Measurements from ENCODE around the gene ADH4. TPM values are rescaled to one million over a fixed set of nuclear protein-coding genes. Genes with fewer than 3 reads are reported as not detected.

The ADH4 gene
- total RNA-seq, 1 donor from 2014 or later, result 3.7 TPM

DNA sequence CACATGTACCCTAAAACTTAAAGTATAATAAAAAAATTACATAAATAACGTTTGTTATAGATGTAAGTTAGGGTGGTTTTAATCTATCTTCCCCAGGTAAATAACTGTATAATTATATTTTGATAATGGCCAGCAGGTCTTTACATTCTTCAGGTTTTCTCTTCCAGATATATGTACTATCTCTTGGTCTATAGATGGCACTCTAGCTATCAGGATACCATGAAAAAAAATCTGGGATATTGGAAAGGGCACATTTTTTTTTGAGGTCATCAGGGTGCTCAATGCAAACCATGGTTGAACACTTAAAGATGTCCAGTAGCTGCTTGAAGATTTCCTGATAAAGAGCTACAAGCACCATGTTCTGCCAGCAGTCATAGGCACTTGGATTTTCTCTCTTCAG, 15.6 kb upstream of the ADH4 start:
- no peak for TF ChIP-seq CTCF (conservative IDR thresholded peaks at IDR 0.05)
- no peaks in the 10 kb centered on the region for H3K36me3 Mint-ChIP-seq
- H3K4me3 Mint-ChIP-seq, result no peak overlapping the region
- H3K9me3 Mint-ChIP-seq, result no peaks in the 10 kb centered on the region
- no peak overlapping the region for H3K27ac Mint-ChIP-seq
- no peak for DNase-seq (ENCODE audit: extremely low spot score, unreplicated experiment)
- no peaks in the 10 kb centered on the region for H3K4me1 Mint-ChIP-seq (ENCODE audit: unreplicated experiment)
- H3K27me3 Mint-ChIP-seq, result no peaks in the 10 kb centered on the region

GRCh38 chr4:99157478-99157935, 13.4 kb upstream of the ADH4 start:
- H3K27ac Mint-ChIP-seq, result peak overlapping the region; percentile 16
- H3K4me1 Mint-ChIP-seq (ENCODE audit: unreplicated experiment), result no peaks in the 10 kb centered on the region
- H3K9me3 Mint-ChIP-seq, result no peaks in the 10 kb centered on the region
- H3K36me3 Mint-ChIP-seq, result no peaks in the 10 kb centered on the region
- H3K4me3 Mint-ChIP-seq, result no peak overlapping the region
- DNase-seq (ENCODE audit: extremely low spot score, unreplicated experiment), result no peak
- H3K27me3 Mint-ChIP-seq, result no peaks in the 10 kb centered on the region
- no peak for TF ChIP-seq CTCF (conservative IDR thresholded peaks at IDR 0.05)

GRCh38 chr4:99156992-99157391, 12.9 kb upstream of the ADH4 start:
- no peak for TF ChIP-seq CTCF (conservative IDR thresholded peaks at IDR 0.05)
- H3K4me3 Mint-ChIP-seq, result no peak overlapping the region
- H3K4me1 Mint-ChIP-seq (ENCODE audit: unreplicated experiment), result no peaks in the 10 kb centered on the region
- DNase-seq (ENCODE audit: extremely low spot score, unreplicated experiment), result no peak
- no peaks in the 10 kb centered on the region for H3K36me3 Mint-ChIP-seq
- no peaks in the 10 kb centered on the region for H3K27me3 Mint-ChIP-seq
- peak overlapping the region; percentile 16 for H3K27ac Mint-ChIP-seq
- no peaks in the 10 kb centered on the region for H3K9me3 Mint-ChIP-seq

DNA sequence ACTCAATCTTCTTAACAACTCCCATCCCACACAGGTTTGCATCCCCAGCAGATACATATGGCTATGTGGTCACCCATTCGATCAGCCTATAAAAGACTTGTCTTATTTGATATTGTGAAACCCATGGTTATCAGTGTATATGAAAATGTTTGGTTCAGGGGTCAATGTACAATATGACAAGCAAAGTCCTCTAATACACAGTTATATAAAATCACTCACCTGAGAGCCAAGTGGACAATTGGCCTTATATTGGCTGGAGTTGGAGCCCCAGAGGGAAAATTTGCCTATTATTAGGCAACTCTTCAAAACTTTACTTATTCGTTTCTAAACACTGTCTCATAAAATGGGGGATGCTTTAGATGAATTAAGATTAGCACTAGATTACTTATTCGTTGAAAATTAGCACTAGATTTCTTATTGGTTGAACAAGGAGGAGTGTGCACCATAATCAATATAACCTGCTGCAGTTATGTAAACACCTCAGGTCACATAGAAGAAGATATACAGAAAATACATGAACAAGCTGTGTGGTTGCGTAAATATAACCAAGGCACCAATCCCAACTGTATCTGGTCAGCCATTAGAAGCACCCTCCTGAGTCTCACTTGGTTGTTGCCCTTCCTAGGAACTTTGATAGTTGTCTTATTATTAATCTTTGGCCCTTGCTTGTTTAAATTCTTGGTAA, 10.7 kb upstream of the ADH4 start:
- Mint-ChIP-seq H3K27me3 (no peaks in the 10 kb centered on the region), H3K27ac (no peak overlapping the region), H3K9me3 (peaks cover 5% of the 10 kb centered on the region), H3K36me3 (peaks cover 4% of the 10 kb centered on the region), H3K4me1 (ENCODE audit: unreplicated experiment) (no peaks in the 10 kb centered on the region), H3K4me3 (no peak overlapping the region)
- DNase-seq (ENCODE audit: extremely low spot score, unreplicated experiment), result no peak
- TF ChIP-seq CTCF (conservative IDR thresholded peaks at IDR 0.05), result no peak

GRCh38 chr4:99151995-99152394, 7.9 kb upstream of the ADH4 start:
- Mint-ChIP-seq H3K9me3 (peaks cover 8% of the 10 kb centered on the region), H3K4me1 (ENCODE audit: unreplicated experiment) (no peaks in the 10 kb centered on the region), H3K4me3 (no peak overlapping the region), H3K27me3 (no peaks in the 10 kb centered on the region), H3K36me3 (peaks cover 4% of the 10 kb centered on the region), H3K27ac (no peak overlapping the region)
- no peak for TF ChIP-seq CTCF (conservative IDR thresholded peaks at IDR 0.05)
- no peak for DNase-seq (ENCODE audit: extremely low spot score, unreplicated experiment)

Data from type B pancreatic cell (in vitro differentiated cells).